WTC11 (cell line): ENCODE data around the gene RBMS2.

Experiments used
- CREM ChIP-seq: sonication (generic); formaldehyde crosslinking; IDR thresholded peaks from 2 replicates; pipeline ENCODE4 v1.8.1; 2022; ENCODE audit warnings: mild to moderate bottlenecking, missing genetic modification reagents, moderate library complexity
- ETV6 ChIP-seq: sonication (generic); formaldehyde crosslinking; IDR thresholded peaks from 2 replicates; pipeline ENCODE4 v1.8.1; 2022; ENCODE audit warnings: mild to moderate bottlenecking, missing genetic modification reagents
- IRF2 ChIP-seq: sonication (generic); formaldehyde crosslinking; IDR thresholded peaks from 2 replicates; pipeline ENCODE4 v1.8.0; 2022; ENCODE audit warnings: low read depth, missing genetic modification reagents, borderline replicate concordance
- MLX ChIP-seq: sonication (generic); formaldehyde crosslinking; IDR thresholded peaks from 2 replicates; pipeline ENCODE4 v1.8.1; 2023; ENCODE audit warnings: mild to moderate bottlenecking, missing genetic modification reagents, moderate library complexity
- SMAD3 ChIP-seq: sonication (generic); formaldehyde crosslinking; IDR thresholded peaks from 2 replicates; pipeline ENCODE4 v1.8.0; 2022; ENCODE audit warnings: missing genetic modification reagents, mild to moderate bottlenecking, borderline replicate concordance
- ZNF138 ChIP-seq: sonication (generic); formaldehyde crosslinking; conservative IDR thresholded peaks from 2 replicates; pipeline ENCODE4 v1.8.1; 2022; ENCODE audit warnings: mild to moderate bottlenecking, moderate library complexity, missing genetic modification reagents
- TF ChIP-seq, protein P1 (sequence below): fragments of 200-600 bp; IDR thresholded peaks from 2 replicates; pipeline ENCODE4 v1.8.0; 2022; ENCODE audit warnings: antibody characterized with exemption
- TF ChIP-seq, protein P2 (sequence below): sonication (generic); formaldehyde crosslinking; IDR thresholded peaks from 2 replicates; pipeline ENCODE4 v1.8.1; 2022; ENCODE audit warnings: mild to moderate bottlenecking, missing genetic modification reagents, moderate library complexity, borderline replicate concordance
- TF ChIP-seq, protein P3 (sequence below): sonication (generic); formaldehyde crosslinking; conservative IDR thresholded peaks from 2 replicates; pipeline ENCODE4 v1.8.1; 2023; ENCODE audit warnings: mild to moderate bottlenecking, low read depth, missing genetic modification reagents, moderate library complexity

- no peak for TF ChIP-seq IRF2 (CRISPR knock-in tag)
- TF ChIP-seq SMAD3 (CRISPR knock-in tag): no peak
- no peak for TF ChIP-seq ZNF138 (CRISPR knock-in tag)
- no peak for TF ChIP-seq MLX (CRISPR knock-in tag)
- TF ChIP-seq, protein P1, sequence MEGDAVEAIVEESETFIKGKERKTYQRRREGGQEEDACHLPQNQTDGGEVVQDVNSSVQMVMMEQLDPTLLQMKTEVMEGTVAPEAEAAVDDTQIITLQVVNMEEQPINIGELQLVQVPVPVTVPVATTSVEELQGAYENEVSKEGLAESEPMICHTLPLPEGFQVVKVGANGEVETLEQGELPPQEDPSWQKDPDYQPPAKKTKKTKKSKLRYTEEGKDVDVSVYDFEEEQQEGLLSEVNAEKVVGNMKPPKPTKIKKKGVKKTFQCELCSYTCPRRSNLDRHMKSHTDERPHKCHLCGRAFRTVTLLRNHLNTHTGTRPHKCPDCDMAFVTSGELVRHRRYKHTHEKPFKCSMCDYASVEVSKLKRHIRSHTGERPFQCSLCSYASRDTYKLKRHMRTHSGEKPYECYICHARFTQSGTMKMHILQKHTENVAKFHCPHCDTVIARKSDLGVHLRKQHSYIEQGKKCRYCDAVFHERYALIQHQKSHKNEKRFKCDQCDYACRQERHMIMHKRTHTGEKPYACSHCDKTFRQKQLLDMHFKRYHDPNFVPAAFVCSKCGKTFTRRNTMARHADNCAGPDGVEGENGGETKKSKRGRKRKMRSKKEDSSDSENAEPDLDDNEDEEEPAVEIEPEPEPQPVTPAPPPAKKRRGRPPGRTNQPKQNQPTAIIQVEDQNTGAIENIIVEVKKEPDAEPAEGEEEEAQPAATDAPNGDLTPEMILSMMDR: no peak
- TF ChIP-seq CREM: no peak
- TF ChIP-seq, protein P2, sequence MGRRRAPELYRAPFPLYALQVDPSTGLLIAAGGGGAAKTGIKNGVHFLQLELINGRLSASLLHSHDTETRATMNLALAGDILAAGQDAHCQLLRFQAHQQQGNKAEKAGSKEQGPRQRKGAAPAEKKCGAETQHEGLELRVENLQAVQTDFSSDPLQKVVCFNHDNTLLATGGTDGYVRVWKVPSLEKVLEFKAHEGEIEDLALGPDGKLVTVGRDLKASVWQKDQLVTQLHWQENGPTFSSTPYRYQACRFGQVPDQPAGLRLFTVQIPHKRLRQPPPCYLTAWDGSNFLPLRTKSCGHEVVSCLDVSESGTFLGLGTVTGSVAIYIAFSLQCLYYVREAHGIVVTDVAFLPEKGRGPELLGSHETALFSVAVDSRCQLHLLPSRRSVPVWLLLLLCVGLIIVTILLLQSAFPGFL: no peak
- TF ChIP-seq, protein P3, sequence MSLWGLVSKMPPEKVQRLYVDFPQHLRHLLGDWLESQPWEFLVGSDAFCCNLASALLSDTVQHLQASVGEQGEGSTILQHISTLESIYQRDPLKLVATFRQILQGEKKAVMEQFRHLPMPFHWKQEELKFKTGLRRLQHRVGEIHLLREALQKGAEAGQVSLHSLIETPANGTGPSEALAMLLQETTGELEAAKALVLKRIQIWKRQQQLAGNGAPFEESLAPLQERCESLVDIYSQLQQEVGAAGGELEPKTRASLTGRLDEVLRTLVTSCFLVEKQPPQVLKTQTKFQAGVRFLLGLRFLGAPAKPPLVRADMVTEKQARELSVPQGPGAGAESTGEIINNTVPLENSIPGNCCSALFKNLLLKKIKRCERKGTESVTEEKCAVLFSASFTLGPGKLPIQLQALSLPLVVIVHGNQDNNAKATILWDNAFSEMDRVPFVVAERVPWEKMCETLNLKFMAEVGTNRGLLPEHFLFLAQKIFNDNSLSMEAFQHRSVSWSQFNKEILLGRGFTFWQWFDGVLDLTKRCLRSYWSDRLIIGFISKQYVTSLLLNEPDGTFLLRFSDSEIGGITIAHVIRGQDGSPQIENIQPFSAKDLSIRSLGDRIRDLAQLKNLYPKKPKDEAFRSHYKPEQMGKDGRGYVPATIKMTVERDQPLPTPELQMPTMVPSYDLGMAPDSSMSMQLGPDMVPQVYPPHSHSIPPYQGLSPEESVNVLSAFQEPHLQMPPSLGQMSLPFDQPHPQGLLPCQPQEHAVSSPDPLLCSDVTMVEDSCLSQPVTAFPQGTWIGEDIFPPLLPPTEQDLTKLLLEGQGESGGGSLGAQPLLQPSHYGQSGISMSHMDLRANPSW (CRISPR knock-in tag): no peak
- TF ChIP-seq ETV6: peak; percentile 71
These were observed 107.2 kb downstream of the RBMS2 start for GRCh38 chr12:56628671-56629458.
